Measurements from ENCODE around the gene ANKRD10. TPM values are rescaled to one million over a fixed set of nuclear protein-coding genes. Genes with fewer than 3 reads are reported as not detected.

The ANKRD10 gene
- total and polyA plus RNA-seq, 2 of the 8 experiments (the other 6 are each of a cell fraction or from before 2014, with no cell fraction given) = 146 to 218 TPM

- no peaks in the 10 kb centered on the region for H3K23me2 ChIP-seq (ENCODE audit: low read depth, low read length)
- H4K8ac ChIP-seq (ENCODE audit: extremely low read depth, insufficient read depth, low read length) = no peak overlapping the region
- no peak for DNase-seq (ENCODE audit: low read depth in 1 of 2, low spot score in 2 of 2)
- no peak overlapping the region for H2BK15ac ChIP-seq (ENCODE audit: low read length)
- H2BK20ac ChIP-seq (ENCODE audit: low read length) = no peak overlapping the region
- H3K79me2 ChIP-seq (ENCODE audit: control insufficient read depth in 1 of 2, insufficient read depth in 2 of 2, low read length in 2 of 2) = no peaks in the 10 kb centered on the region
- H4K20me1 ChIP-seq (replicated peaks in 1 of 2; ENCODE audit: control insufficient read depth in 1 of 2, insufficient read depth in 2 of 2, low read length in 2 of 2) = no peaks in the 10 kb centered on the region
- no peak overlapping the region for H3K27ac ChIP-seq (ENCODE audit: low read depth, low read length)
- H3K79me1 ChIP-seq (ENCODE audit: low read depth, low read length) = no peaks in the 10 kb centered on the region
- H4K91ac ChIP-seq (replicated peaks; ENCODE audit: insufficient read length, low read length) = no peak overlapping the region
- H2BK12ac ChIP-seq (ENCODE audit: low read depth, low read length) = no peak overlapping the region
- no peak for FAIRE-seq
- no peak overlapping the region for H3K23ac ChIP-seq (ENCODE audit: insufficient read length)
- H2BK120ac ChIP-seq (replicated peaks; ENCODE audit: low read depth, low read length) = no peak overlapping the region
- no peak overlapping the region for H3K9ac ChIP-seq (replicated peaks in 1 of 4; ENCODE audit: extremely low read depth in 1 of 4, low read depth in 3 of 4, low read length in 3 of 4)
- no peak overlapping the region for H2BK5ac ChIP-seq (ENCODE audit: low read depth, low read length)
- no peak overlapping the region for H3K4me3 ChIP-seq (ENCODE audit: extremely low read depth in 1 of 4, insufficient read depth in 2 of 4, low read depth in 3 of 4, low read length in 4 of 4)
- no peak overlapping the region for H3K14ac ChIP-seq (ENCODE audit: insufficient read length)
- CTCF ChIA-PET (ENCODE audit: partially characterized antibody) = interaction anchor here (0.9 kb wide), 1 partner anchor 9 kb away, joined by 4 read pairs; no protein-coding TSS in a partner anchor
- H3K4ac ChIP-seq (replicated peaks; ENCODE audit: insufficient read length, low read depth, low read length) = no peak overlapping the region
- H3K9me3 ChIP-seq (ENCODE audit: insufficient read depth in 2 of 2, low read depth in 1 of 2, low read length in 1 of 2) = no peaks in the 10 kb centered on the region
- H2AFZ ChIP-seq (ENCODE audit: low read length) = no peak overlapping the region
- H2AK5ac ChIP-seq (ENCODE audit: low read depth, low read length) = no peak overlapping the region
- no peaks in the 10 kb centered on the region for H3K4me1 ChIP-seq (replicated peaks in 1 of 4; ENCODE audit: control insufficient read depth in 3 of 4, insufficient read depth in 4 of 4, low read length in 3 of 4)
- H3K4me2 ChIP-seq (ENCODE audit: insufficient read depth in 1 of 2, low read depth in 2 of 2, low read length in 2 of 2) = no peak overlapping the region
- H3K18ac ChIP-seq (ENCODE audit: extremely low read depth, low read length) = no peak overlapping the region
- POLR2A ChIA-PET (ENCODE audit: partially characterized antibody) = interaction anchor here (0.6 to 0.9 kb wide), 2 partner anchors 16 to 81 kb away, joined by 3 read pairs; no protein-coding TSS in a partner anchor
- no peaks in the 10 kb centered on the region; a peak in 1 of 7 replicates for H3K27me3 ChIP-seq (replicated peaks in 1 of 4; ENCODE audit: control insufficient read depth in 3 of 4, extremely low read depth in 1 of 4, insufficient read depth in 3 of 4, low read length in 3 of 4)
- no peak overlapping the region for H4K5ac ChIP-seq (ENCODE audit: insufficient read length, low read depth, low read length)
- H3K56ac ChIP-seq (replicated peaks; ENCODE audit: insufficient read length, low read depth, low read length) = no peak overlapping the region
- no peaks in the 10 kb centered on the region for H3K36me3 ChIP-seq (ENCODE audit: control insufficient read depth in 2 of 4, insufficient read depth in 4 of 4, low read length in 3 of 4)
- WGBS, 2 experiments (ENCODE audit: extremely low coverage in 1 of 2, insufficient coverage in 1 of 2, insufficient read length in 1 of 2, insufficient replicate concordance in 2 of 2, low coverage in 1 of 2, low lambda C conversion rate in 2 of 2, missing lambda C conversion rate in 1 of 2) = 78% methylated on average over 10 of the region's 10 CpGs; no CpG with 5 or more reads in 1 of the 2 experiments
- no peak for TF ChIP-seq MAFK (IDR thresholded peaks at IDR 0.05; ENCODE audit: low read depth, low read length)
- TF ChIP-seq ASH2L (IDR thresholded peaks at IDR 0.05; ENCODE audit: low read length) = no peak
- TF ChIP-seq EZH2 (IDR thresholded peaks at IDR 0.05; ENCODE audit: low read depth, low read length, severe bottlenecking) = no peak
- TF ChIP-seq POLR2A (IDR thresholded peaks at IDR 0.05; ENCODE audit: control extremely low read depth in 1 of 2, low read depth in 2 of 2, low read length in 2 of 2) = no peak
- no peak for TF ChIP-seq EGR1 (IDR thresholded peaks at IDR 0.05; ENCODE audit: borderline replicate concordance, low read depth, low read length)
- no peak for TF ChIP-seq NANOG (IDR thresholded peaks at IDR 0.05; ENCODE audit: insufficient read depth, low read depth, low read length, poor library complexity, severe bottlenecking)
- no peak for TF ChIP-seq RXRA (IDR thresholded peaks at IDR 0.05; ENCODE audit: insufficient read depth, low read depth, low read length)
- no peak for TF ChIP-seq HDAC2 (IDR thresholded peaks at IDR 0.05; ENCODE audit: borderline replicate concordance in 1 of 2, low read depth in 2 of 2, low read length in 2 of 2)
- no peak for TF ChIP-seq USF2 (IDR thresholded peaks at IDR 0.05; ENCODE audit: low read length)
- TF ChIP-seq SP1 (IDR thresholded peaks at IDR 0.05; ENCODE audit: low read depth, low read length) = no peak
- TF ChIP-seq, protein P1, sequence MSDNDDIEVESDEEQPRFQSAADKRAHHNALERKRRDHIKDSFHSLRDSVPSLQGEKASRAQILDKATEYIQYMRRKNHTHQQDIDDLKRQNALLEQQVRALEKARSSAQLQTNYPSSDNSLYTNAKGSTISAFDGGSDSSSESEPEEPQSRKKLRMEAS (IDR thresholded peaks at IDR 0.05) = no peak
- no peak for TF ChIP-seq CBX8 (IDR thresholded peaks at IDR 0.05; ENCODE audit: borderline replicate concordance, low read depth, low read length)
- TF ChIP-seq TCF12 (IDR thresholded peaks at IDR 0.05; ENCODE audit: low read depth, low read length) = no peak
- no peak for TF ChIP-seq TBP (IDR thresholded peaks at IDR 0.05; ENCODE audit: low read depth, low read length)
Measured at GRCh38 chr13:110832531-110832930, 82.3 kb downstream of the ANKRD10 start.

All from H1 (cell line).